ENCODE measurements around the gene RNU1-4.

RNU1-4 gene

GRCh38 chr1:16718908-16719533 is 21.3 kb upstream of the RNU1-4 start:
- no peaks in the 10 kb centered on the region for H3K36me3 ChIP-seq (ENCODE audit: low read depth)
- TF ChIP-seq CTCF (IDR thresholded peaks at IDR 0.05; ENCODE audit: poor library complexity, severe bottlenecking): no peak
- H3K4me3 ChIP-seq (ENCODE audit: severe bottlenecking): no peak overlapping the region
- no peaks in the 10 kb centered on the region for H3K27me3 ChIP-seq (ENCODE audit: insufficient read depth, poor library complexity, severe bottlenecking)
- H3K4me1 ChIP-seq (ENCODE audit: insufficient read depth, poor library complexity, severe bottlenecking): no peaks in the 10 kb centered on the region
- H3K27ac ChIP-seq (ENCODE audit: poor library complexity, severe bottlenecking): no peak overlapping the region
- DNase-seq (ENCODE audit: low spot score) (peak; percentile 77), ATAC-seq (ENCODE audit: low read depth) (no peak)
- no peaks in the 10 kb centered on the region for H3K9me3 ChIP-seq (ENCODE audit: severe bottlenecking)

- no peaks in the 10 kb centered on the region for H3K27me3 ChIP-seq (ENCODE audit: insufficient read depth, poor library complexity, severe bottlenecking)
- H3K9me3 ChIP-seq (ENCODE audit: severe bottlenecking): no peaks in the 10 kb centered on the region
- no peak for ATAC-seq (ENCODE audit: low read depth)
- no peaks in the 10 kb centered on the region for H3K4me1 ChIP-seq (ENCODE audit: insufficient read depth, poor library complexity, severe bottlenecking)
- no peak overlapping the region for H3K27ac ChIP-seq (ENCODE audit: poor library complexity, severe bottlenecking)
- no peaks in the 10 kb centered on the region for H3K36me3 ChIP-seq (ENCODE audit: low read depth)
- no peak for TF ChIP-seq CTCF (IDR thresholded peaks at IDR 0.05; ENCODE audit: poor library complexity, severe bottlenecking)
- no peak overlapping the region for H3K4me3 ChIP-seq (ENCODE audit: severe bottlenecking)
- DNase-seq (ENCODE audit: low spot score): peak; percentile 72
Measured at GRCh38 chr1:16719571-16720350, 20.6 kb upstream of the RNU1-4 start.

GRCh38 chr1:16720351-16721223 is 19.7 kb upstream of the RNU1-4 start:
- no peaks in the 10 kb centered on the region for H3K36me3 ChIP-seq (ENCODE audit: low read depth)
- H3K4me3 ChIP-seq (ENCODE audit: severe bottlenecking): no peak overlapping the region
- H3K4me1 ChIP-seq (ENCODE audit: insufficient read depth, poor library complexity, severe bottlenecking): no peaks in the 10 kb centered on the region
- no peak for ATAC-seq (ENCODE audit: low read depth)
- TF ChIP-seq CTCF (IDR thresholded peaks at IDR 0.05; ENCODE audit: poor library complexity, severe bottlenecking): no peak
- H3K27me3 ChIP-seq (ENCODE audit: insufficient read depth, poor library complexity, severe bottlenecking): no peaks in the 10 kb centered on the region
- H3K9me3 ChIP-seq (ENCODE audit: severe bottlenecking): no peaks in the 10 kb centered on the region
- DNase-seq (ENCODE audit: low spot score): peak; percentile 67
- no peak overlapping the region for H3K27ac ChIP-seq (ENCODE audit: poor library complexity, severe bottlenecking)

GRCh38 chr1:16721871-16722641 is 18.3 kb upstream of the RNU1-4 start:
- ATAC-seq (ENCODE audit: low read depth) (no peak), DNase-seq (ENCODE audit: low spot score) (peak; percentile 33)
- H3K27me3 ChIP-seq (ENCODE audit: insufficient read depth, poor library complexity, severe bottlenecking): no peaks in the 10 kb centered on the region
- no peak overlapping the region for H3K4me3 ChIP-seq (ENCODE audit: severe bottlenecking)
- no peak overlapping the region for H3K27ac ChIP-seq (ENCODE audit: poor library complexity, severe bottlenecking)
- H3K9me3 ChIP-seq (ENCODE audit: severe bottlenecking): no peaks in the 10 kb centered on the region
- no peak for TF ChIP-seq CTCF (IDR thresholded peaks at IDR 0.05; ENCODE audit: poor library complexity, severe bottlenecking)
- no peaks in the 10 kb centered on the region for H3K4me1 ChIP-seq (ENCODE audit: insufficient read depth, poor library complexity, severe bottlenecking)
- H3K36me3 ChIP-seq (ENCODE audit: low read depth): no peaks in the 10 kb centered on the region
